Measurements from ENCODE around the gene ALG3. TPM values are rescaled to one million over a fixed set of nuclear protein-coding genes. Genes with fewer than 3 reads are reported as not detected.

ALG3 gene
- total RNA-seq, 1 experiment from 2014 or later: 72.7 TPM

DNA sequence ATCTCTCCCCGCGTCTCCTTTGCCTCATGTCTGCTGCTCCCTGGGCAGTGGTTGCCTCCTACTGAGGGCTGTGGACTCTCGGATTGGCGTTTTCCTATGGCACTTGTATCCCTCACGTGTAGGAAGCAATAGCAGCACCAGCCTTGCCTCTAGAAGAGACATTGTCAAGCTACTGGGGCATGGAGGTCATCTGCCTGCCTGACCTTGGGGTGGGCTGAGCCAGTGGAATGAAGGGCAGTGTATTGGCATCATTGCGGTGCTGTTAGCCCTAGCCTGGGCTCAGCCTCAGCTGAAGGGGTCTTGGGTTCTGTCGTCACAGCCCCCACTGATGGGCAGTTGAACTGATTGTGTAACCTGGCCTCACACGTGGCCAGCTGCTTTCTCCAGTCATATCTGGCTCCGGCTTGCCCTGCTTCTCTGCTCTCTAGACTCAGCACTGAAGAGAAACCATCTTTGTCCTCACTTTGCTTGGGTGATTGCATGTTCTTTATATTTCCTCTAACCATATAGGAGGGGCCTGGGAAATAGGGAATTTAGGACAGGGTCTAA is 54.7 kb downstream of the ALG3 start:
- Histone ChIP-seq H3K27ac (ENCODE audit: low read length) (no peak overlapping the region), H3K4me1 (ENCODE audit: control insufficient read depth, insufficient read depth, low read length) (no peaks in the 10 kb centered on the region), H3K27me3 (ENCODE audit: control insufficient read depth, insufficient read depth, low read length) (no peaks in the 10 kb centered on the region), H3K36me3 (ENCODE audit: control insufficient read depth, insufficient read depth, low read length) (peaks cover 27% of the 10 kb centered on the region), H3K4me3 (ENCODE audit: low read depth in 2 of 2, low read length in 2 of 2) (no peak overlapping the region), H3K9me3 (ENCODE audit: control insufficient read depth, insufficient read depth, low read depth, low read length) (no peaks in the 10 kb centered on the region)
- DNase-seq (ENCODE audit: low read depth, low spot score) (no peak), ATAC-seq (no peak)
- in situ Hi-C loops (cut with HindIII; ENCODE audit: low pct_unique_long_range_greater_than_20kb, low sequenced_read_pairs): no loop called here
- ChIA-PET POLR2A (no interaction called here), CTCF (no interaction called here)
- intact Hi-C loops (cut with micrococcal nuclease; ENCODE audit: unreplicated experiment): no loop called here
- BruUV-seq (replicated peaks): no TSS peak
- no peak for TF ChIP-seq POLR2AphosphoS5 (IDR thresholded peaks at IDR 0.05; ENCODE audit: low read depth, low read length)
- TF ChIP-seq, protein P1, sequence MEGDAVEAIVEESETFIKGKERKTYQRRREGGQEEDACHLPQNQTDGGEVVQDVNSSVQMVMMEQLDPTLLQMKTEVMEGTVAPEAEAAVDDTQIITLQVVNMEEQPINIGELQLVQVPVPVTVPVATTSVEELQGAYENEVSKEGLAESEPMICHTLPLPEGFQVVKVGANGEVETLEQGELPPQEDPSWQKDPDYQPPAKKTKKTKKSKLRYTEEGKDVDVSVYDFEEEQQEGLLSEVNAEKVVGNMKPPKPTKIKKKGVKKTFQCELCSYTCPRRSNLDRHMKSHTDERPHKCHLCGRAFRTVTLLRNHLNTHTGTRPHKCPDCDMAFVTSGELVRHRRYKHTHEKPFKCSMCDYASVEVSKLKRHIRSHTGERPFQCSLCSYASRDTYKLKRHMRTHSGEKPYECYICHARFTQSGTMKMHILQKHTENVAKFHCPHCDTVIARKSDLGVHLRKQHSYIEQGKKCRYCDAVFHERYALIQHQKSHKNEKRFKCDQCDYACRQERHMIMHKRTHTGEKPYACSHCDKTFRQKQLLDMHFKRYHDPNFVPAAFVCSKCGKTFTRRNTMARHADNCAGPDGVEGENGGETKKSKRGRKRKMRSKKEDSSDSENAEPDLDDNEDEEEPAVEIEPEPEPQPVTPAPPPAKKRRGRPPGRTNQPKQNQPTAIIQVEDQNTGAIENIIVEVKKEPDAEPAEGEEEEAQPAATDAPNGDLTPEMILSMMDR (IDR thresholded peaks at IDR 0.05): no peak
- no peak for TF ChIP-seq TCF7L2 (IDR thresholded peaks at IDR 0.05; ENCODE audit: low read depth, low read length)
- no peak for TF ChIP-seq SIN3A (IDR thresholded peaks at IDR 0.05; ENCODE audit: borderline replicate concordance, insufficient read depth, low read depth, low read length)
- no peak for TF ChIP-seq REST (IDR thresholded peaks at IDR 0.05; ENCODE audit: insufficient read depth in 1 of 2, low read depth in 2 of 2, low read length in 1 of 2)

- H3K27me3 ChIP-seq (ENCODE audit: control insufficient read depth, insufficient read depth, low read length): no peaks in the 10 kb centered on the region
- no peaks in the 10 kb centered on the region for H3K4me1 ChIP-seq (ENCODE audit: control insufficient read depth, insufficient read depth, low read length)
- intact Hi-C loops (cut with micrococcal nuclease; ENCODE audit: unreplicated experiment): no loop called here
- peaks cover 30% of the 10 kb centered on the region for H3K36me3 ChIP-seq (ENCODE audit: control insufficient read depth, insufficient read depth, low read length)
- no peaks in the 10 kb centered on the region for H3K9me3 ChIP-seq (ENCODE audit: control insufficient read depth, insufficient read depth, low read depth, low read length)
- in situ Hi-C loops (cut with HindIII; ENCODE audit: low pct_unique_long_range_greater_than_20kb, low sequenced_read_pairs): no loop called here
- DNase-seq (ENCODE audit: low read depth, low spot score): no peak
- CTCF ChIA-PET: no interaction called here
- POLR2A ChIA-PET: no interaction called here
- BruUV-seq (replicated peaks): no TSS peak
- no peak overlapping the region for H3K4me3 ChIP-seq (ENCODE audit: low read depth in 2 of 2, low read length in 2 of 2)
- no peak for TF ChIP-seq REST (IDR thresholded peaks at IDR 0.05; ENCODE audit: insufficient read depth in 1 of 2, low read depth in 2 of 2, low read length in 1 of 2)
- TF ChIP-seq POLR2AphosphoS5 (IDR thresholded peaks at IDR 0.05; ENCODE audit: low read depth, low read length): no peak
- TF ChIP-seq TCF7L2 (IDR thresholded peaks at IDR 0.05; ENCODE audit: low read depth, low read length): no peak
- no peak for TF ChIP-seq SIN3A (IDR thresholded peaks at IDR 0.05; ENCODE audit: borderline replicate concordance, insufficient read depth, low read depth, low read length)
- TF ChIP-seq, protein P1 (IDR thresholded peaks at IDR 0.05): no peak
- no peak overlapping the region for H3K27ac ChIP-seq (ENCODE audit: low read length)
- no peak for ATAC-seq
These were observed 55.9 kb downstream of the ALG3 start for GRCh38 chr3:184192889-184193288.

Data from Panc1 (cell line).